ENCODE measurements around the gene FBXL22.

Gene FBXL22

DNA sequence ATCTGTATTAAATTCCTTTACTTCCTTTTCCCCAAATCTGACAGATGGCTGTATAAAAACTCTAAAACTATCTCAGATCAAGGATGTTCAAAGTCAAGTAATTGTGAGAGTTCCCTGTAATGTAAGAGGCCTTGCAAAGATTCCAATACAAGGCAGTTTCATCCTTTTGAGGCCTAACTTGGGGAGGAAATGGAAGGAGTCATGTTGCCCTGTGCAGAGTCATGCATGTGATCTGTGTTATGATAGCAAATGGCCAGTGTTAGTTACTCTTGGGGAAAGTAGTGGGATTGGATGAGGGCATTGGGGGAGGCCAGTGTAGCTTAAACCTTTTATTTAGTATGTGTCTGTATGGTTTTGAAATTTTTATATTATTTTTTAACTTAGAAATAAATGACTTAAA, 23.7 kb upstream of the FBXL22 start:
- Histone ChIP-seq H3K9me3 (replicated peaks; ENCODE audit: insufficient read depth, low read length) (no peaks in the 10 kb centered on the region), H3F3A (ENCODE audit: insufficient read depth, low read length) (0 out of 2 replicates have a peak, but pooled peaks cover 3% of the 10 kb centered on the region), H3K4me3 (ENCODE audit: low read length) (no peak overlapping the region), H4K20me1 (ENCODE audit: insufficient read depth, low read length) (no peaks in the 10 kb centered on the region), H3K4me1 (ENCODE audit: low read length) (no peaks in the 10 kb centered on the region), H3K27ac (ENCODE audit: low read length) (no peak overlapping the region), H3K4me2 (ENCODE audit: low read depth, low read length) (no peak overlapping the region), H3K9me2 (replicated peaks; ENCODE audit: insufficient read depth, low read length) (no peaks in the 10 kb centered on the region), H2AFZ (ENCODE audit: low read length) (no peak overlapping the region), H3K27me3 (replicated peaks; ENCODE audit: insufficient read depth, low read length) (no peaks in the 10 kb centered on the region), H3K36me3 (replicated peaks; ENCODE audit: insufficient read depth, low read length) (no peaks in the 10 kb centered on the region; the same call in 1 of the 2 replicates), H3K79me2 (ENCODE audit: low read length) (no peaks in the 10 kb centered on the region), H3K9ac (ENCODE audit: low read length) (no peak overlapping the region)
- DNase-seq, result no peak
- no peak for TF ChIP-seq EZH2 (optimal IDR thresholded peaks at IDR 0.05; ENCODE audit: low read depth, low read length)
- no peak for TF ChIP-seq EZH2phosphoT487 (IDR thresholded peaks at IDR 0.05; ENCODE audit: low read length)
- TF ChIP-seq, protein P1, sequence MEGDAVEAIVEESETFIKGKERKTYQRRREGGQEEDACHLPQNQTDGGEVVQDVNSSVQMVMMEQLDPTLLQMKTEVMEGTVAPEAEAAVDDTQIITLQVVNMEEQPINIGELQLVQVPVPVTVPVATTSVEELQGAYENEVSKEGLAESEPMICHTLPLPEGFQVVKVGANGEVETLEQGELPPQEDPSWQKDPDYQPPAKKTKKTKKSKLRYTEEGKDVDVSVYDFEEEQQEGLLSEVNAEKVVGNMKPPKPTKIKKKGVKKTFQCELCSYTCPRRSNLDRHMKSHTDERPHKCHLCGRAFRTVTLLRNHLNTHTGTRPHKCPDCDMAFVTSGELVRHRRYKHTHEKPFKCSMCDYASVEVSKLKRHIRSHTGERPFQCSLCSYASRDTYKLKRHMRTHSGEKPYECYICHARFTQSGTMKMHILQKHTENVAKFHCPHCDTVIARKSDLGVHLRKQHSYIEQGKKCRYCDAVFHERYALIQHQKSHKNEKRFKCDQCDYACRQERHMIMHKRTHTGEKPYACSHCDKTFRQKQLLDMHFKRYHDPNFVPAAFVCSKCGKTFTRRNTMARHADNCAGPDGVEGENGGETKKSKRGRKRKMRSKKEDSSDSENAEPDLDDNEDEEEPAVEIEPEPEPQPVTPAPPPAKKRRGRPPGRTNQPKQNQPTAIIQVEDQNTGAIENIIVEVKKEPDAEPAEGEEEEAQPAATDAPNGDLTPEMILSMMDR (IDR thresholded peaks at IDR 0.05; ENCODE audit: low read length), result no peak

DNA sequence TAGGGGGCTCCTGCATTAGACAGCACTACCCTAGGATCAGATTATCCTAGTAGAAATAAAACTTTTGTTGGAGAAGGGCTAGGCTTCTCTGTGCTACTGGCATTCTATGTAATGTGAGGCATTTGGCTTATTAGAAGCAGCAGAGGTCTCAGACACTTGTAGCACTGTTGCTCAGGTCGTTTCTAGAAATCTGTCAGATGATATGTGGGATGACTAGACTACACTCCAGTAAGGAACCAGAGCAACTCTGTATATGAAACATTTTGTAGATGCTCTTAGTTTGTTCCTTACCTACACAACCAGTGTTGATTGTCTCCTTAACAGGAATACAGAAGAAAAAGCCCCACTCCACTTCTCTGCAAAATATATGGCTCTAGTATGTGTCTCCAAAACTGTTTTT, 21.9 kb upstream of the FBXL22 start:
- DNase-seq, result no peak
- Histone ChIP-seq H3K9me3 (replicated peaks; ENCODE audit: insufficient read depth, low read length) (no peaks in the 10 kb centered on the region), H2AFZ (ENCODE audit: low read length) (no peak overlapping the region), H3K36me3 (replicated peaks; ENCODE audit: insufficient read depth, low read length) (no peaks in the 10 kb centered on the region; the same call in 1 of the 2 replicates), H3K27ac (ENCODE audit: low read length) (no peak overlapping the region), H3F3A (ENCODE audit: insufficient read depth, low read length) (0 out of 2 replicates have a peak, but pooled peaks cover 3% of the 10 kb centered on the region), H3K79me2 (ENCODE audit: low read length) (no peaks in the 10 kb centered on the region), H3K4me1 (ENCODE audit: low read length) (no peaks in the 10 kb centered on the region), H3K9ac (ENCODE audit: low read length) (no peak overlapping the region), H3K9me2 (replicated peaks; ENCODE audit: insufficient read depth, low read length) (no peaks in the 10 kb centered on the region), H3K27me3 (replicated peaks; ENCODE audit: insufficient read depth, low read length) (no peaks in the 10 kb centered on the region), H3K4me3 (ENCODE audit: low read length) (no peak overlapping the region), H3K4me2 (ENCODE audit: low read depth, low read length) (no peak overlapping the region), H4K20me1 (ENCODE audit: insufficient read depth, low read length) (no peaks in the 10 kb centered on the region)
- TF ChIP-seq EZH2phosphoT487 (IDR thresholded peaks at IDR 0.05; ENCODE audit: low read length) (no peak), EZH2 (optimal IDR thresholded peaks at IDR 0.05; ENCODE audit: low read depth, low read length) (no peak)
- TF ChIP-seq, protein P1 (IDR thresholded peaks at IDR 0.05; ENCODE audit: low read length), result no peak

DNA sequence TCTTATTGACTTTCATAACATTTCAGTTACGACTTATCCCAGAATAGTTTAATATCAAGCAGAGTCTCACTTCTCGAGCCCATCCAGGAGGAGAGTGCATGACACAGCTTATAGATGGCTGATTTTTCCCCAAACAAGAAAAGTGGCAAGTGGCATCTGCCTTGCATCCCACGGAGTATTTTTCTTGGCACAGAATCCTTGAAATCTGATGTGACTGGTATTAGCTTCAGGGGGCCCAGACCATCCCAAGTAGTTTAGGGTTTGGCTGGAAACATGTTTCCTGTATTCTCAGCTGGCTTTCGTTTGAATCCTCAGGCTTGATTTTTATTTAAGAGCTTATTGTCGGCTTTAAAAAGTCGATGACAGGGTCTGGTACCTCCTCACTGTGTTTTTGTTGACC, 20.7 kb upstream of the FBXL22 start:
- Histone ChIP-seq H3K9me2 (replicated peaks; ENCODE audit: insufficient read depth, low read length) (no peaks in the 10 kb centered on the region), H3K4me3 (ENCODE audit: low read length) (no peak overlapping the region), H3K9me3 (replicated peaks; ENCODE audit: insufficient read depth, low read length) (no peaks in the 10 kb centered on the region), H3K4me2 (ENCODE audit: low read depth, low read length) (no peak overlapping the region), H3F3A (ENCODE audit: insufficient read depth, low read length) (0 out of 2 replicates have a peak, but pooled peaks cover 3% of the 10 kb centered on the region), H3K36me3 (replicated peaks; ENCODE audit: insufficient read depth, low read length) (no peaks in the 10 kb centered on the region; the same call in 1 of the 2 replicates), H3K27me3 (replicated peaks; ENCODE audit: insufficient read depth, low read length) (no peaks in the 10 kb centered on the region), H3K9ac (ENCODE audit: low read length) (no peak overlapping the region), H2AFZ (ENCODE audit: low read length) (no peak overlapping the region), H3K4me1 (ENCODE audit: low read length) (no peaks in the 10 kb centered on the region), H3K79me2 (ENCODE audit: low read length) (no peaks in the 10 kb centered on the region), H4K20me1 (ENCODE audit: insufficient read depth, low read length) (no peaks in the 10 kb centered on the region), H3K27ac (ENCODE audit: low read length) (no peak overlapping the region)
- DNase-seq, result no peak
- TF ChIP-seq, protein P1 (IDR thresholded peaks at IDR 0.05; ENCODE audit: low read length), result no peak
- TF ChIP-seq EZH2phosphoT487 (IDR thresholded peaks at IDR 0.05; ENCODE audit: low read length) (no peak), EZH2 (optimal IDR thresholded peaks at IDR 0.05; ENCODE audit: low read depth, low read length) (no peak)
